Activated T-helper 1 cell treated with anti-CD3 and anti-CD28 coated beads, Interleukin-2, amount 50 U/mL, for 16 hours (primary cell): Measurements from ENCODE around the gene CLEC2A.
"Not testable (repeated sequence)": the region's sequence is repeated elsewhere in the genome, so short reads cannot be mapped to it uniquely, and the experiment has no call there.

Source experiments
- DNase-seq, 2 donors: peaks; one replicate each; pipeline ENCODE4 v3.0.0-alpha.2; 2020; ENCODE audit warnings: low read depth in 1 of 2, low spot score in 1 of 2

CLEC2A gene

DNA sequence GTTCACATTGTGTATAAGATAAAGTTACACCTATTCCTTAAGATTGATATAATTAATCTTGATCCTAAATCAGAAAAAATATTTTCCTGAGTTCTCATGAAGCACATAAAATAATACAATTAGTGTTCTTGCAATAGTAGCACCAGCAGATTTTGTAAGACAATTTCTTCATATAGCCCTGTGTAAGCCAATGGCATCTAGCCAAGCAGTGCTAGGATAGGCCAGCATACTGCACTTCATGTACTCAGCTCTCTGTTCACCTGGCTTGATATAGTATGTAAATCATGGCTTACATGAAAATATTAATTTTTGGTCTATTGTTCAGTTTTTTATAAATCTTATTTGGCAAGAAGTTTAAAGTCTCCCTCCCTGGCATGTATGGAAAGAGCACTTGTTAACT is 49.0 kb downstream of the CLEC2A start:
- DNase-seq: no peak

- DNase-seq: no peak
Observed at GRCh38 chr12:9881988-9882387, 50.2 kb downstream of the CLEC2A start.

GRCh38 chr12:9881246-9881645 is 50.9 kb downstream of the CLEC2A start, which contains the start of gene KLRF2:
Gene KLRF2, plus strand, starts transcription at chr12:9881489. Its CDS starts 107 bp downstream, at chr12:9881596.
- no peak for DNase-seq

GRCh38 chr12:9880532-9881078 is 51.6 kb downstream of the CLEC2A start:
- no peak for DNase-seq

- DNase-seq: not testable (repeated sequence)
Observed at GRCh38 chr12:9876120-9876519, 56.0 kb downstream of the CLEC2A start.

GRCh38 chr12:9872742-9873141 is 59.4 kb downstream of the CLEC2A start:
- no peak for DNase-seq

DNA sequence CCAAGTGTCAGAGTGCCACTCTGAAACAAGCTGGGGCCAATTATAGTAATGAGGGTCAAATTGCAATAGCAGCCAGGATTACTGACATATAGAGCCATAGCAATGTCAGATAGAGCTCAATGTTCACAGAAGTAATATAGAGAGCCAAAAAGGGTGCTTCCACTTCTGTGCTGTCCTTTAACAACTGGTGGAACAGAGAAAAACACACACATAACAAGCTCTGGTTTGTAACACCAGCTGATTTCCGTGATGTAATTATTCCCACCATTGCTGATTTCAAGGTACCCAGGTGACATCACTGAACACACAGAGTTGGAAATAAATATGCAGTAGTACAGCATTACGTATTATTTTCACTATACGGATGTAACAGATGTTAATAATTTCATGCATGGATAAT is 60.0 kb downstream of the CLEC2A start:
- no peak for DNase-seq

DNA sequence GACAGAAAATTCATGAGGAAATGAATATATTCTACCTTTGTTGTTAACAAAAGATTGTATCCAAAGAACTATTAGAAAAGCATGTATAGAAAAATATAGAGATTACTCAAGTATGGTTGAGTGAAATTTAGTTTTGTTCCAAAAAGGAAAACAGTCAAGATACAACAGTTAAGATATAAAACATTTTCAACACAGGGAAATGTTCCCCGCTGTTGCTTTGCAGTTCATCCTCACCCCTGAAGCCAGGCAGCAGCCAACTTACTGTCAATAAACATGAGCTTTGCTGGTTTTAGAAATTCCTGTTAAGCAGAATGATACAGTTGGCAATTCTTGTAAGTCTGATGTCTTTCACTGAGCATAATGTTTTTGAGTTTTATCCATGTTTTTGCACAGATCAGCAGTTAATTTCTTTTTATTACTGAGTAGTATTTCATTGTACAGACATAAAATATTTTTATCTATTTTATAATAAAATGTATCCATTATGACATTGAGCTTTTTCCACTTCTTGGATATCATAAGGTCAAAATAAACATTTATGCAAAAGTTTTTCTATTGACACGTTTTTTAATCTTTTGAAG is 61.8 kb downstream of the CLEC2A start:
- no peak for DNase-seq

GRCh38 chr12:9869307-9870161 is 62.6 kb downstream of the CLEC2A start, which contains the start of gene CLEC2B:
Gene CLEC2B, minus strand, starts transcription at chr12:9869354.
- no peak for DNase-seq

GRCh38 chr12:9868951-9869306 is 63.2 kb downstream of the CLEC2A start:
- no peak for DNase-seq

- DNase-seq: no peak
Observed at GRCh38 chr12:9868311-9868801, 63.8 kb downstream of the CLEC2A start.

GRCh38 chr12:9867531-9867930 is 64.6 kb downstream of the CLEC2A start:
- DNase-seq: no peak

DNA sequence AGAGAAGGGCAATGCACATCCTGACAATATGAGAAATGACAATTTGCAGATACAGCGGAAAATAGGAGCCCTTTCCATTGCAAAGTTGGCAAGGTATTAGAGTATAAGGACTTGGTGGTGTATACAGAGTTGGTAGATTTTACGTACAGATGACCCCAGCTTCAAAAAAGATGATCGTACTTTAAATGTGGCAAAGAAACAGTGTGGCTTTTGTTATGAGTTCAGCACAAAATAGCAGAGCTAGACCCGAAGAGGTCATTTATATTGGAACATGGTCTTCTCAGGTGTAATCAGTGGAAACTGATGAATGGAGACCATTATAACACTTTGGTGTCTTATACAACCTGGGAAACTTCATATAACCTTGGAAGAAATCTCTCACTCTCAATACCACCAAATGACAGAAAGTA is 65.3 kb downstream of the CLEC2A start:
- no peak for DNase-seq

DNA sequence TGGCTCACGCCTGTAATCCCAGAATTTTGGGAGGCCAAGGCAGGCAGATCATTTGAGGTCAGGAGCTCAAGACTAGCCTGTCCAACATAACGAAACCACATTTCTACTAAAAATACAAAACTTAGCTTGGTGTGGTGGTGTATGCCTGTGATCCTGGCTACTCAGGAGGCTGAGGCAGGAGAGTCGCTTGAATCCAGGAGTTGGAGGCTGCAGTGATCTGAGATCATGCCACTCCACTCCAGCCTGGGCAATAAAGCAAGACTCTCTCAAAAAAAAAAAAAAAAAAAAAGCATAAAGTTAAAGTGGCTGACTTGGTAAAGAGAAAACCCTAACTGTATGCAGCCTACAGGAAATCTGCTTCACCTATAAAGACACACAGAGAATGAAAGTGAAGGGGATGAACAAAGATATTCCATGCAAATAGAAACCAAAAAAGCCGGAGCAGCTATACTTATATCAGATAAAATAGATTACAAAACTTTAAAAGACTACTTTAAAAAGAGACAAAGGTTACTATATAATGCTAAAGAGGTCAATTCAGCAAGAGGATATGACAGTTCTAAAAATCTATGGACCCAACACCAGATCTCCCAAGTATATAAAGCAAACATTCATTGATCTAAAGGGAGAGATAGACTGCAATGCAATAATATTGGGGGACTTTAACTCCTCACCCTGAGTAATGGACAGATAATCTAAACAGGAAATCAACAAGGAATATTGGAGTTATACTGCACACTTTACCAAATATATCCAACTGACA is 67.1 kb downstream of the CLEC2A start:
- DNase-seq: no peak
